Measurements from ENCODE around the gene TMEM72. TPM values are rescaled to one million over a fixed set of nuclear protein-coding genes. Genes with fewer than 3 reads are reported as not detected.

TMEM72 gene
- total and polyA plus RNA-seq, 2 donors (not counting 3 experiments of a cell fraction or from before 2014, with no cell fraction given): not detected

GRCh38 chr10:44975431-44976331 is 64.5 kb downstream of the TMEM72 start:
- DNase-seq (ENCODE audit: low read depth, low spot score): peak; percentile 96
- H3K36me3 ChIP-seq (ENCODE audit: control insufficient read depth in 2 of 2, extremely low read depth in 1 of 2, insufficient read depth in 2 of 2, low read length in 2 of 2): peaks cover 0 to 11% of the 10 kb centered on the region in 2 experiments
- intact Hi-C loops (cut with micrococcal nuclease): loop anchor here (1.0 to 10.0 kb wide), 5 partner anchors 16 to 1301 kb away; partner anchors contain the start of gene RASSF4
- H3K9me1 ChIP-seq (replicated peaks; ENCODE audit: control insufficient read depth, extremely low read depth, insufficient read depth, low read length): no peaks in the 10 kb centered on the region
- peaks cover 28% of the 10 kb centered on the region for H3K4me1 ChIP-seq (ENCODE audit: control insufficient read depth, extremely low read depth, insufficient read depth, low read length)
- H4K20me1 ChIP-seq (replicated peaks; ENCODE audit: control insufficient read depth, extremely low read depth, insufficient read depth, low read length): no peaks in the 10 kb centered on the region
- FAIRE-seq: no peak
- no peaks in the 10 kb centered on the region for H3K27me3 ChIP-seq (ENCODE audit: control insufficient read depth in 2 of 2, insufficient read depth in 2 of 2, low read length in 2 of 2)
- dilution Hi-C loops (cut with MboI; ENCODE audit: extremely low pct_ligation_motif_present, low sequenced_read_pairs): no loop called here
- peak; percentile 50 for TF ChIP-seq POLR2AphosphoS5 (IDR thresholded peaks at IDR 0.05; ENCODE audit: insufficient read depth, low read depth, low read length)
- no peak for TF ChIP-seq POLR2A (IDR thresholded peaks at IDR 0.05; ENCODE audit: low read depth, low read length)
- no peaks in the 10 kb centered on the region for H3K9me3 ChIP-seq (replicated peaks; ENCODE audit: control insufficient read depth, insufficient read depth, low read length)
- no peak overlapping the region for H3K27ac ChIP-seq (ENCODE audit: insufficient read depth, low read depth, low read length)
- H3K4me2 ChIP-seq (ENCODE audit: insufficient read depth, low read length): peak overlapping the region; percentile 23
- no peaks in the 10 kb centered on the region for H3K79me2 ChIP-seq (ENCODE audit: control insufficient read depth, insufficient read depth, low read length)
- H2AFZ ChIP-seq (ENCODE audit: low read depth, low read length): no peak overlapping the region
- no TSS peak for BruUV-seq (replicated peaks)
- H3K4me3 ChIP-seq (replicated peaks in 1 of 3; ENCODE audit: insufficient read depth in 1 of 3, low read depth in 1 of 3, low read length in 3 of 3): peak overlapping the region in 2 of 3 experiments; percentile 58 to 82
- POLR2A ChIA-PET: interaction anchor here (1.2 to 1.7 kb wide), 4 partner anchors 20 to 28 kb away, joined by 4 to 12 read pairs (median 8); no protein-coding TSS in a partner anchor
- CTCF ChIA-PET: interaction anchor here (0.6 to 2.0 kb wide), 9 partner anchors 8 to 42 kb away, joined by 3 to 30 read pairs (median 4); no protein-coding TSS in a partner anchor
- peak overlapping the region; percentile 5 for H3K9ac ChIP-seq (replicated peaks; ENCODE audit: extremely low read depth, insufficient read depth, low read length)

- CTCF ChIA-PET: interaction anchor here (1.0 to 2.0 kb wide), 5 partner anchors 9 to 43 kb away, joined by 3 to 30 read pairs (median 9); no protein-coding TSS in a partner anchor
- Histone ChIP-seq H3K27ac (ENCODE audit: insufficient read depth, low read depth, low read length) (no peak overlapping the region), H3K9me1 (replicated peaks; ENCODE audit: control insufficient read depth, extremely low read depth, insufficient read depth, low read length) (no peaks in the 10 kb centered on the region), H2AFZ (ENCODE audit: low read depth, low read length) (no peak overlapping the region), H3K79me2 (ENCODE audit: control insufficient read depth, insufficient read depth, low read length) (no peaks in the 10 kb centered on the region), H3K36me3 (ENCODE audit: control insufficient read depth in 2 of 2, extremely low read depth in 1 of 2, insufficient read depth in 2 of 2, low read length in 2 of 2) (peaks cover 0 to 11% of the 10 kb centered on the region in 2 experiments), H3K27me3 (ENCODE audit: control insufficient read depth in 2 of 2, insufficient read depth in 2 of 2, low read length in 2 of 2) (no peaks in the 10 kb centered on the region), H3K9me3 (replicated peaks; ENCODE audit: control insufficient read depth, insufficient read depth, low read length) (no peaks in the 10 kb centered on the region), H3K9ac (replicated peaks; ENCODE audit: extremely low read depth, insufficient read depth, low read length) (peak overlapping the region; percentile 70), H3K4me1 (ENCODE audit: control insufficient read depth, extremely low read depth, insufficient read depth, low read length) (peaks cover 36% of the 10 kb centered on the region), H3K4me3 (replicated peaks in 1 of 3; ENCODE audit: insufficient read depth in 1 of 3, low read depth in 1 of 3, low read length in 3 of 3) (peak overlapping the region in 2 of 3 experiments; percentile 58 to 82), H4K20me1 (replicated peaks; ENCODE audit: control insufficient read depth, extremely low read depth, insufficient read depth, low read length) (no peaks in the 10 kb centered on the region), H3K4me2 (ENCODE audit: insufficient read depth, low read length) (peak overlapping the region; percentile 23)
- dilution Hi-C loops (cut with MboI; ENCODE audit: extremely low pct_ligation_motif_present, low sequenced_read_pairs): no loop called here
- no TSS peak for BruUV-seq (replicated peaks)
- POLR2A ChIA-PET: interaction anchor here (0.7 to 1.7 kb wide), 5 partner anchors 19 to 73 kb away, joined by 3 to 12 read pairs (median 6); no protein-coding TSS in a partner anchor
- FAIRE-seq (no peak), DNase-seq (ENCODE audit: low read depth, low spot score) (peak; percentile 92)
- TF ChIP-seq POLR2AphosphoS5 (IDR thresholded peaks at IDR 0.05; ENCODE audit: insufficient read depth, low read depth, low read length) (peak; percentile 29), CTCF (IDR thresholded peaks at IDR 0.05; ENCODE audit: extremely low read depth in 1 of 2, insufficient read depth in 1 of 2, low read depth in 1 of 2, low read length in 2 of 2) (no peak)
- intact Hi-C loops (cut with micrococcal nuclease): loop anchor here (5.0 to 10.0 kb wide), 2 partner anchors 99 to 1302 kb away; no protein-coding TSS in a partner anchor
Observed at GRCh38 chr10:44976352-44977198, 65.4 kb downstream of the TMEM72 start.
